Astrocyte of the cerebellum (primary cell): ENCODE measurements around the gene EDNRA.

Experiments
- DNase-seq: peaks from one replicate; pipeline ENCODE4 v3.0.0-alpha.2; 2011; ENCODE audit warnings: low read depth
- H3K4me3 ChIP-seq: 2 replicates; pipeline ENCODE4 v1.5.1; 2011; ENCODE audit warnings: mild to moderate bottlenecking, low read depth, low read length, moderate library complexity
- in situ Hi-C: cut with HindIII; loops from 2 replicates; pipeline ENCODE4 v1.10.0; 2017; ENCODE audit warnings: low sequenced_read_pairs
- TF ChIP-seq, protein P1 (sequence below): IDR thresholded peaks from 2 replicates; pipeline ENCODE4 v1.5.1; 2012; ENCODE audit warnings: low read length, low read depth, moderate library complexity, mild to moderate bottlenecking; ENCODE audit errors: missing control alignments

The EDNRA gene

DNA sequence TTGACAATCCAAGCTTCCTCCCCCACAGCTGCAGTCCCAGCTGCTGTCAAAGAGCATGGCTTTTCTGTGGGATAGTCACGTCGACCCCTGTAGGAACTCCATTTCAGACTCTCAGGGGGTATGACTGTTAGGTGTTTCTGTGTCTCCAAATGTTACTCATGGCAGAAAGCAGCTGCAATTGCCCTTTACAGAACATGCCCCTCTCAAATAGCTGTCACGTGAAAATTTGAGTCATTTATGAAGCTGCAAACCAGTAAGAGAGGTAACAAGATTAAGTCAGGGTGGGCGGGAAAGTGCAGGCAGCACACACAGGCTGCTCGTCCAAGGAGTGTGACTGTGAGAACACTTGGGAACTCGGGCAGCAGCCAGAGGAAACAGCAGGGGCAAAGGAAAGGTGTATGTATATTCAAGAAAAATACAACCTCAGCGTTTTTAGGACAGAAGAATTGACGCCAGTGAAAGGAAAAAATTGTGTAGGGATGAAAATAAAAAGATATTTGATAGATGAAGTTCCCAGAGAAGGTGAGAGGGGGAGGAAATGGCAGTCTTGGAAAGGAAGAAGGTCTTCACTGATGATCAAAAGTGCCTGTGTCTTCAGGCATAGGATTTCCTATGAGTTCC, 69.8 kb downstream of the EDNRA start:
- DNase-seq = peak; percentile 34
- in situ Hi-C loops = no loop called here
- TF ChIP-seq, protein P1, sequence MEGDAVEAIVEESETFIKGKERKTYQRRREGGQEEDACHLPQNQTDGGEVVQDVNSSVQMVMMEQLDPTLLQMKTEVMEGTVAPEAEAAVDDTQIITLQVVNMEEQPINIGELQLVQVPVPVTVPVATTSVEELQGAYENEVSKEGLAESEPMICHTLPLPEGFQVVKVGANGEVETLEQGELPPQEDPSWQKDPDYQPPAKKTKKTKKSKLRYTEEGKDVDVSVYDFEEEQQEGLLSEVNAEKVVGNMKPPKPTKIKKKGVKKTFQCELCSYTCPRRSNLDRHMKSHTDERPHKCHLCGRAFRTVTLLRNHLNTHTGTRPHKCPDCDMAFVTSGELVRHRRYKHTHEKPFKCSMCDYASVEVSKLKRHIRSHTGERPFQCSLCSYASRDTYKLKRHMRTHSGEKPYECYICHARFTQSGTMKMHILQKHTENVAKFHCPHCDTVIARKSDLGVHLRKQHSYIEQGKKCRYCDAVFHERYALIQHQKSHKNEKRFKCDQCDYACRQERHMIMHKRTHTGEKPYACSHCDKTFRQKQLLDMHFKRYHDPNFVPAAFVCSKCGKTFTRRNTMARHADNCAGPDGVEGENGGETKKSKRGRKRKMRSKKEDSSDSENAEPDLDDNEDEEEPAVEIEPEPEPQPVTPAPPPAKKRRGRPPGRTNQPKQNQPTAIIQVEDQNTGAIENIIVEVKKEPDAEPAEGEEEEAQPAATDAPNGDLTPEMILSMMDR = no peak
- no peak overlapping the region for H3K4me3 ChIP-seq

DNA sequence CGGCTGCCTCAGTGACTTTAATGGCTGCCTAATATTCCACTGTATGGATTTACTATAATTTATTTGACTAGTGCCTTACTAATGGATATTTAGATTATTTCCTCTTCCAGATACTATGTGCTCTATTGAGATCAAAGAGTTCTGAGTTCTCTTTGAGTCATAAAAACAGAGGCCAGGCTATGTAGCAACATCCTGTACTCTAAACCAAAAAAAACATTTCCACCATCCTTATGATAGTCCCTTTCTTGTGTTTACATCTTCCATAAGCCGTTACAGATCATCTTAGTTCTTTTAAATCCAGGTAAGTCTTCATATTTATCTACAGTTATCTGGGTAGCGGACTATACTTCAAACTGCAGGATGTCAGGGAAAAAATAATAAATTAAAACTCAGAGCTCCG, 79.7 kb downstream of the EDNRA start:
- no peak for DNase-seq
- in situ Hi-C loops = no loop called here
- H3K4me3 ChIP-seq = no peak overlapping the region
- TF ChIP-seq, protein P1 = no peak

DNA sequence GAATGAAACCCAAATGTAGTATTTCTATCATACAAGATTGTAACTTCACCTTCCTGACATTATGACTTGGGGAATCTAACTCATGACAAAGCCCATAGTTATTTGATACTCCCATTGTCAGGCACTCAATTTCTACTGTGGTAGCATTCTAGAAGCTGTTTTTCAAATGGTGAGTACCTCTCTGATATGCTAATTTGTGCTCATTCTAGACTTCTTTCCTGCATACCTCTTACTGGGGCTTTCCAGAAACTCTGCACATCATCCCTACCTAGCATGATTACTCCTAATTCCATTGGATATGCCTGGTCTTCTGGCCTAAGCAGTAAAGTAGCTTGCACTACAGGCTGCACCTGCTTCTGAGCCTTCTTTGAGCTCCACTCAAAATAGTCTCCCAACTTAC, 85.9 kb downstream of the EDNRA start:
- in situ Hi-C loops = no loop called here

DNA sequence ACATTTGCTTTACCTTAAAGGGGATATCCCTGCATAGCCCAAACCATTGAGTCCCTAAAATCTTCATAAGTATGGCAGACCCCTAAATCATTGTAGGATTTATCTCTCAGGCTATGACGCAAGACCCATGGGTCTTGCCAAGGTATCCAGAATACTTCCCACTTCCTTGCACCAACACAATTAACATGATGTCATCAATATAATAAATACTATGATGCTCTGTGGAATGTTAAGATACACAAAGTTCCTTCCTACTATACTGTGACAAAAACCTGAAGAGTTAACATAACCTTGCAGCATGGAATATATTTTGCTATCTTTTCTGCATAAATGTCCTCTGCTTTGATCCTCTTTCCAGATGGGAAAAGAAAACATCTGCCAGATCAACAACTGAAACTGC, 86.4 kb downstream of the EDNRA start:
- in situ Hi-C loops = no loop called here

More for the DNA sequence above, 85.9 kb downstream of the EDNRA start:
- H3K4me3 ChIP-seq = no peak overlapping the region
- no peak for DNase-seq
- TF ChIP-seq, protein P1 = no peak

DNA sequence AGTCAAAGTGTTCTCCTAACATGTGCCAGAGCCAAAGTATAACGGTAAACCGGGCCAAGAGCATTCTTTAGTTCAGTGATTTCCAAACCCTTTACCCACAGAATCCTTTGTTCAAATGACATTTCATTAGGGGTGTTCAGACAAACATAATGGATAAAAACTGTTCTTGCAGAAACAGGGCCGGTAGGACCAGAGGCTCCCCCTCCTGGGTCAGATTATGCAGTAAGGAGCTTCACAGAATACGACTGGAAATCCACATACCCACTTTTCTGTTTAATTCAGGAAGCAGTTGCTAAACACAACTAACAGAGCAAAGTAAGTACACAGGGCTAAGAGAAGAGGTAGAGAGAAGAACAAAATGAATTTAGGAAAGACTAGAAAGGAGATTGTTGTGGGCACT, 89.7 kb downstream of the EDNRA start:
- in situ Hi-C loops = no loop called here
- TF ChIP-seq, protein P1 = peak; percentile 57
- peak; percentile 64 for DNase-seq
- H3K4me3 ChIP-seq = no peak overlapping the region

More for the DNA sequence above, 86.4 kb downstream of the EDNRA start:
- TF ChIP-seq, protein P1 = no peak
- no peak overlapping the region for H3K4me3 ChIP-seq
- no peak for DNase-seq

DNA sequence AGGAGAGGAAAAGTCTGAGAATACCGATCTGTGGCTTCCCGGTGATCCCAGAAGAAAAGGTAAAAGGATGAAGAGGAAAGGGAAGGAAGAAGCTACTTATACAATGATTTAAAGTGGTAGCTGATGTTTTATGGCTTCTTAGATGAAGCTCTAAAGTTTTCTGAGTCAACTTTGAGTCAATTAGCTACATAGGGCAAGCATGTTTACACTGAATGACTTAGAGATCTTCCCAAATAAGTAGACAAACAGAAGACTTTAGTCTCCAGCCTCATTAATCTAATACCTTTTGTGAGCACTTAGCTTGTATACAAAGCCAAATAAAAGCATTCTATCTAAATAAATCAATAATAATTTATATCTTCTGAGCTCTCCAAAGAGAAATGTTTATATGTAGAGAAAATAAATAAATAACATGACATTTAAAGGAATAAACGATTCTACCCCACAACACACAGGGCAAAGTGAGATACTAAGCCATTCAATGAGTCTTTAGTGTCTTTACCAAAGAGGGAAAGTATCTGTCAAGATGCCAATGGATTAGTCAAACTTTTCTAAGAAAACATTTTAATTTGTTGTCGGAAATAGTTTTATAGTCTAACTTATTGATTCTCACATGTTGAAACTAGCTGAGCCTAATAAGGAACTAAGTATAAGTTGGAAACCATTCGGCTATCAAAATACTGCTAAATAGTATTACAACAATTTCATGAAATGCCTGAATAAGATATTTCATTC, 90.3 kb downstream of the EDNRA start:
- in situ Hi-C loops = no loop called here
- TF ChIP-seq, protein P1 = no peak
- DNase-seq = no peak
- no peak overlapping the region for H3K4me3 ChIP-seq
